ENCODE results near the gene SLC8A3. TPM values are rescaled to one million over a fixed set of nuclear protein-coding genes. Genes with fewer than 3 reads are reported as not detected.

Gene SLC8A3
- total RNA-seq, 1 experiment from 2014 or later = not detected

GRCh38 chr14:70008284-70009262 is 180.2 kb downstream of the SLC8A3 start:
- no peak for TF ChIP-seq ATF3 (IDR thresholded peaks at IDR 0.05)
- TF ChIP-seq EGR1 (IDR thresholded peaks at IDR 0.05; ENCODE audit: low read depth) = no peak
- TF ChIP-seq POLR2AphosphoS5 (IDR thresholded peaks at IDR 0.05; ENCODE audit: low read depth, low read length) = no peak
- no peak for TF ChIP-seq ELF1 (IDR thresholded peaks at IDR 0.05; ENCODE audit: borderline replicate concordance, low read depth)
- TF ChIP-seq REST (IDR thresholded peaks at IDR 0.05; ENCODE audit: low read depth) = no peak
- TF ChIP-seq SP1 (IDR thresholded peaks at IDR 0.05; ENCODE audit: low read depth) = no peak
- no peak for TF ChIP-seq ZNF274 (IDR thresholded peaks at IDR 0.05; ENCODE audit: low read depth, low read length)
- TF ChIP-seq TCF7L2 (IDR thresholded peaks at IDR 0.05; ENCODE audit: borderline replicate concordance, extremely low read depth, insufficient read depth, insufficient read length) = no peak
- no peak for TF ChIP-seq EZH2 (IDR thresholded peaks at IDR 0.05)
- TF ChIP-seq CTCF (IDR thresholded peaks at IDR 0.05 in 2 of 3, conservative IDR thresholded peaks at IDR 0.05 in 1 of 3; ENCODE audit: borderline replicate concordance in 1 of 3, insufficient read depth in 1 of 3, low read depth in 2 of 3, low read length in 2 of 3) = no peak
- TF ChIP-seq ZFX (IDR thresholded peaks at IDR 0.05) = no peak
- no peak for TF ChIP-seq EZH2phosphoT487 (IDR thresholded peaks at IDR 0.05; ENCODE audit: borderline replicate concordance)
- no peak for TF ChIP-seq SIN3A (IDR thresholded peaks at IDR 0.05; ENCODE audit: low read depth)
- TF ChIP-seq ZBTB33 (IDR thresholded peaks at IDR 0.05; ENCODE audit: extremely low read depth, insufficient replicate concordance, low read length) = no peak
- no peak for TF ChIP-seq MAX (IDR thresholded peaks at IDR 0.05)
- no peak for TF ChIP-seq CEBPB (IDR thresholded peaks at IDR 0.05; ENCODE audit: low read depth)
- TF ChIP-seq SRF (IDR thresholded peaks at IDR 0.05; ENCODE audit: low read depth) = no peak
- no peak for TF ChIP-seq CBX3 (IDR thresholded peaks at IDR 0.05; ENCODE audit: low read depth)
- TF ChIP-seq JUND (IDR thresholded peaks at IDR 0.05) = no peak
- no peak for TF ChIP-seq FOSL1 (IDR thresholded peaks at IDR 0.05; ENCODE audit: low read depth)
- no peak overlapping the region for H3K4me2 ChIP-seq (ENCODE audit: low read length)
- no TSS peak for BruUV-seq (replicated peaks)
- H3K27me3 ChIP-seq (ENCODE audit: insufficient read depth, low read length) = no peaks in the 10 kb centered on the region
- DNase-seq (ENCODE audit: low read depth, low spot score) (no peak), ATAC-seq (no peak)
- H4K20me1 ChIP-seq (ENCODE audit: insufficient read depth) = no peaks in the 10 kb centered on the region
- H3K9me3 ChIP-seq (ENCODE audit: control insufficient read depth in 1 of 2, insufficient read depth in 1 of 2, low read depth in 1 of 2, low read length in 2 of 2) = no peaks in the 10 kb centered on the region
- H3K36me3 ChIP-seq (ENCODE audit: control insufficient read depth in 1 of 2, insufficient read depth in 2 of 2, low read length in 2 of 2) = no peaks in the 10 kb centered on the region
- H3K79me2 ChIP-seq (ENCODE audit: insufficient read depth, low read length) = no peaks in the 10 kb centered on the region
- H3K27ac ChIP-seq (ENCODE audit: low read depth, low read length) = no peak overlapping the region
- intact Hi-C loops (cut with micrococcal nuclease) = no loop called here
- no peaks in the 10 kb centered on the region for H3K4me1 ChIP-seq (ENCODE audit: control insufficient read depth in 1 of 2, insufficient read depth in 2 of 2, low read length in 2 of 2)
- no peak overlapping the region for H3K9ac ChIP-seq (ENCODE audit: low read length)
- POLR2A ChIA-PET = no interaction called here
- no peak overlapping the region for H3K4me3 ChIP-seq (replicated peaks in 1 of 2; ENCODE audit: low read depth in 1 of 2, low read length in 2 of 2)
- CTCF ChIA-PET = no interaction called here
- H2AFZ ChIP-seq (ENCODE audit: low read depth, low read length, poor library complexity, severe bottlenecking) = no peak overlapping the region
- H3K9me2 ChIP-seq (ENCODE audit: insufficient read depth) = no peaks in the 10 kb centered on the region
- RAD21 ChIA-PET (ENCODE audit: low non-redundant PET in 1 of 2, low total read pairs in 2 of 2, uncharacterized antibody in 2 of 2, unreplicated experiment in 2 of 2) = no interaction called here
